Coronary artery (tissue), 2 donors: ENCODE measurements around the gene SLC25A17.

Experiments used
- DNase-seq: peaks from one replicate; pipeline ENCODE4 v3.0.0-alpha.2; 2017; ENCODE audit warnings: low spot score
- H3K27ac ChIP-seq, 2 donors: fragments of 200-600 bp; sonication (generic); one replicate each; pipeline ENCODE4 v1.5.1; 2016 to 2019
- H3K4me3 ChIP-seq: fragments of 200-600 bp; sonication (generic); 2 replicates; pipeline ENCODE4 v1.5.1; 2016; ENCODE audit warnings: mild to moderate bottlenecking, moderate library complexity
- CTCF ChIP-seq: fragments of 200-600 bp; sonication (generic); IDR thresholded peaks from one replicate; pipeline ENCODE4 v1.5.1; 2019; ENCODE audit warnings: antibody characterized with exemption

Gene SLC25A17

GRCh38 chr22:40728731-40729189, 90.4 kb downstream of the SLC25A17 start:
- no peak for TF ChIP-seq CTCF
- Histone ChIP-seq H3K4me3 (no peak overlapping the region), H3K27ac (no peak overlapping the region)
- DNase-seq, result no peak

DNA sequence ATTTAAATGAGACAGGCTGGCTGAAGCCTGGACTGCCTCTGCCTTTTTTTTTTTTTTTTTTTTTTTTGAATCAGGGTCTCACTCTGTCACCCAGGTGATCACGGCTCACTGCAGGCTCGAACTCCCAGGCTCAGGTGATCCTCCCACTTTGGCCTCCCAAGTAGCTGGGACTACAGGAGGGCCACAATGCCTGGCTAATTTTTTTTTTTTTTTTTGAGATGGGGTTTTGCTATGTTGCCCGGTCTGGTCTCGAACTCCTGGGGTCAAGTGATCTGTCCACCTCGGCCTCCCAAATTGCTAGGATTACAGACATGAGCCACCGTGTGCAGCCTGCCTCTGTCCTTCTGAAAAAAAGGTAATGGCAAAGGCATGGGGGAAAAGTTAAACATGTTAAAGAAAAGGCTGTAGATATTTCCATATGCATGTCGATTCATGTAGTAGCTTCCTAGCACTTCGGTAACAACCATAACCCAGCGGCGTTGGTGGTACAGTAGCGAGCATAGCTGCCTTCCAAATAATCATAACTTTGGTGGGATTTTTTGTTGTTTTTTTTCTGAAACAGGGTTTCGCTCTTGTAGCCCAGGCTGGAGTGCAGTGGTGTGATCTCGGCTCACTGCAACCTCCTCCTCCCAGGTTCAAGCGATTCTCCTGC, 91.1 kb downstream of the SLC25A17 start:
- no peak for DNase-seq
- H3K27ac ChIP-seq, result no peak overlapping the region
- no peak overlapping the region for H3K4me3 ChIP-seq
- no peak for TF ChIP-seq CTCF

- no peak for DNase-seq
- no peak overlapping the region for H3K4me3 ChIP-seq
- H3K27ac ChIP-seq, result no peak overlapping the region
- TF ChIP-seq CTCF, result no peak
These were observed 91.8 kb downstream of the SLC25A17 start for GRCh38 chr22:40727070-40727963.

- Histone ChIP-seq H3K4me3 (no peak overlapping the region), H3K27ac (no peak overlapping the region)
- DNase-seq, result no peak
- no peak for TF ChIP-seq CTCF
These were observed 92.6 kb downstream of the SLC25A17 start for GRCh38 chr22:40726514-40726913.

DNA sequence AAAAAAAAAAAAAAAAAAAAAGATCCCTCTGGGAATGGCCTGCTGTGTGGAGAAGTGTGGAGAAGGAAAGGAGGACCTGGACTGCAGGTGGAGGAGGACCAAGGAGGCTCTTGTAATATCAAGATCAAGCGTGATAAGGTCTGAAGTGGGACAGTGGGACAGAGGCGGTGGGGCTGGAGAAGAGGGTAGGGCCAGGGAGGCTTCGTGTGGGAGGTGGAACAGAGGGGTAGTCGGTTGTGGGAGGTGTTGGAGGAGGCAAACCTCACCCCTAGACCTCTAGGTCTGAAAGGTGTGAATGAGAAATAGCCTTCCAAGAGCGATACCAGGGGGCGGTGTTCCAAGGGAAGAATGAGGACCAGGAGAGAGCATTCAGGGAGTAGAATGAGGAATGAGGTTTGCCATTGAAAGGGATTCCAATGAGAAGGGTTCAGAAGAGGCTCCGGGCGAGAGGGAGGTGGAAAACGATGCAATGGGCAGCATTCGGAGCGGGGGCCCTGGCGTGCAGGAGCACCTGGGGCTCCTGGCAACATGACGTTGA, 95.7 kb downstream of the SLC25A17 start:
- no peak overlapping the region for H3K4me3 ChIP-seq
- no peak for TF ChIP-seq CTCF
- no peak overlapping the region for H3K27ac ChIP-seq
- DNase-seq, result no peak

GRCh38 chr22:40721266-40721665, 97.9 kb downstream of the SLC25A17 start:
- DNase-seq, result no peak
- no peak for TF ChIP-seq CTCF
- Histone ChIP-seq H3K27ac (no peak overlapping the region), H3K4me3 (no peak overlapping the region)
